GM12873 (cell line): ENCODE data around the gene ANP32A.

Source experiments
- TF ChIP-seq, protein P1 (sequence below): IDR thresholded peaks from 2 replicates; pipeline ENCODE4 v1.5.1; 2012; ENCODE audit warnings: low read depth, mild to moderate bottlenecking, moderate library complexity, low read length, control low read depth; ENCODE audit not compliant: insufficient read depth; ENCODE audit errors: missing control alignments

The ANP32A gene

DNA sequence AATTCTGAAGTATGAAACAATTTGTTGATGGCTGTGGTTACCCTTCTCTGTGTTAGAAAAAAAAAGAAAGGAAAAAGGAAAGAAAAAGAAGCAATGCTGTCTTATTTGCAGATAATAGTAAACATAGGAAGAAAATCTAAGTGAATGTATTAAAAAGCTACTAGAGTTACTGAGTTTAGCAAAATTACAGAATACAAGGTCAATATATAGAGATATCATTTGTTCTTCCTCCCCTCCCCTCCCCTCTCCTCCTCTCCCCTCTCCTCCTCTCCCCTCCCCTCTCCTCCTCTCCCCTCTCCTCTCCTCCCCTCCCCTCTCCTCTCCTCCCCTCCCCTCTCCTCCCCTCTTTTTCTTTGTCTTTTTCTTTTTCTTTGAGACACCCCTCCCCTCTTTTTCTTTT is 69.1 kb downstream of the ANP32A start:
- TF ChIP-seq, protein P1, sequence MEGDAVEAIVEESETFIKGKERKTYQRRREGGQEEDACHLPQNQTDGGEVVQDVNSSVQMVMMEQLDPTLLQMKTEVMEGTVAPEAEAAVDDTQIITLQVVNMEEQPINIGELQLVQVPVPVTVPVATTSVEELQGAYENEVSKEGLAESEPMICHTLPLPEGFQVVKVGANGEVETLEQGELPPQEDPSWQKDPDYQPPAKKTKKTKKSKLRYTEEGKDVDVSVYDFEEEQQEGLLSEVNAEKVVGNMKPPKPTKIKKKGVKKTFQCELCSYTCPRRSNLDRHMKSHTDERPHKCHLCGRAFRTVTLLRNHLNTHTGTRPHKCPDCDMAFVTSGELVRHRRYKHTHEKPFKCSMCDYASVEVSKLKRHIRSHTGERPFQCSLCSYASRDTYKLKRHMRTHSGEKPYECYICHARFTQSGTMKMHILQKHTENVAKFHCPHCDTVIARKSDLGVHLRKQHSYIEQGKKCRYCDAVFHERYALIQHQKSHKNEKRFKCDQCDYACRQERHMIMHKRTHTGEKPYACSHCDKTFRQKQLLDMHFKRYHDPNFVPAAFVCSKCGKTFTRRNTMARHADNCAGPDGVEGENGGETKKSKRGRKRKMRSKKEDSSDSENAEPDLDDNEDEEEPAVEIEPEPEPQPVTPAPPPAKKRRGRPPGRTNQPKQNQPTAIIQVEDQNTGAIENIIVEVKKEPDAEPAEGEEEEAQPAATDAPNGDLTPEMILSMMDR, result no peak

DNA sequence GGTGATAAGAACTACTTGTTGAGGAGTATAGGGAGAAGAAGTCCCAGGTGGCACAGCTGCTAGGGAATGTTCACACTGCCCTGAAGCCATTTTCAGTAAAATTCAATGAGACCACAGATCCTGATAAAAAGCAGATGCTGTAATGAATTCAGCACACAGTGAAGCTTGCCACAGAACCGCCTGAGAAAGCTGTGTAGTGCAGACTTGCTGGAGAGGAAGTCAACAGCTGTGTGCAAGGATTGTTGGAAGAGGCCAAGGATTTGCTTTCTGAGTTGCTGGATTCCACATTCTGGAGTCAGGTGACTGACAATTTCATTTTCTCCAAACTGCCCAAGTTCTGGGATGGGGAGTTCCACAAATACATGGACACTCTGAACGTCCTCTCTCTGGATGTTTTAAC is 70.9 kb downstream of the ANP32A start:
- TF ChIP-seq, protein P1, result no peak

DNA sequence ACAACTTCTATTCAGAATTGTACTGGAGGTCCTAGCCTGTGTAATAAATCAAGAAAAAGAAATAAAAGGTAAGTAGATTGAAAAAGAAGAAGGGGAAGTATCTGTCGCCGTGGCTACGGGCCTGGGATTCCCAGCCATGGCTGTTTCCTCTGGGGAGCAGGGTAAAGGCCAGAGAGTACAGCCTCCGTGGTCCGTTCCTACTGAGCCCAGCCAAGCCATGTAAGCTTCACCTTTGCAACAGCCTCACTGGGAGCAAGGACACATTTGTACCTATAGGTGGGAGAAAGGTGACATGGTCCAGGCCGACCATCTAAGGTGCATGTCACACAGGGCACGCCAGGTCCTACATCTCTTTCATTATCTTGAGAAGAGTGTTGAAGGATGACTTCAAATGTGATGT is 71.3 kb downstream of the ANP32A start:
- TF ChIP-seq, protein P1, result no peak

DNA sequence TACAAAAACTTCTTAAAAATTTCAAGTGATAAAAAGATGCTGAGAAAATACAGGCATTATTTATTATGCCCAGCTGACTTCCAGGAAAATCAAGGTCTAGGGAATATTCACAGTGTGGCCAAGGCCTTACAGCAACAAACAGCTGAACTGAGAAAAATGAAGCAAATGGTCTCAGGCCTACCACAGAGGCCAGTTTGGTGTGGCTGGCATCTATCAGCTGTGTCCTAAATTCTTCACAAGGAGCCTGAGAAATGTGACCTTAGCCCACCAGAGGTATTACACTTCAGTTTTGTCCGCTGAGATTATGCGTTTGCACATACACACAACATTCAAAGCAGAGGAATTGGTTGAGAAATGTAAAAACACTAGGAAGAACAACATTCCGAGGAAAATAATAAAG is 77.4 kb downstream of the ANP32A start:
- TF ChIP-seq, protein P1, result no peak

DNA sequence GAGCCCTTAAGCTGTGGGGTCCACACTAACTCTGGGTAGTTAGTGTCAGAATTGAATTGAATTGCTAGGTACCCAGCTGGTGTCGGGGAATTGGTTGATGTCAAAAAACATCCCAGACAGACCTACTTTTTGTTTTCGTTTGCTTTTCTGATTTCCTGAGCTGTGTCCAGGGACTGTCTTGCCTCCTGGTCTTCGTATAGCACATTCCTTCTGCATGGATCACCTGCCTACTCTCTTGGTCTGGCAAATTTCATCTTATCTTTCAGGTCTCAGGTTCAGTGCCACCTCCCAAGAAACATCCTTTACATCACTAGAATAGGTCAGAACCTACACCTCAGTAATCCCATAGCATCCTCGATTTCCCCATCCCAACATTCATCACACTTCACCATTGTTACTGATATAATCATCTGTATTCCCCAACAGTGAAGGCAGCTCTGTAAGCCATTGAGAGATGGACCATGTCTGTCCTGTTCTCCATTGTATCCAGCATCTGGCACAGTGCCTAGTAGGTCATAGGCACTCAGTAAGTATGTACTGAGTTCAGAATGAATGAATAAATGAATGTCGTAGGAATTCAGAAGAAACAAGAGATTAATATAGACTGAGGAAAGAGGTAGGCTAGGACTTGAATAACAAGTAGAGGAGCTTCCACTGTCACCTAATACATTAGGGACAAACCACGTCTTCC is 81.2 kb downstream of the ANP32A start:
- TF ChIP-seq, protein P1, result no peak

DNA sequence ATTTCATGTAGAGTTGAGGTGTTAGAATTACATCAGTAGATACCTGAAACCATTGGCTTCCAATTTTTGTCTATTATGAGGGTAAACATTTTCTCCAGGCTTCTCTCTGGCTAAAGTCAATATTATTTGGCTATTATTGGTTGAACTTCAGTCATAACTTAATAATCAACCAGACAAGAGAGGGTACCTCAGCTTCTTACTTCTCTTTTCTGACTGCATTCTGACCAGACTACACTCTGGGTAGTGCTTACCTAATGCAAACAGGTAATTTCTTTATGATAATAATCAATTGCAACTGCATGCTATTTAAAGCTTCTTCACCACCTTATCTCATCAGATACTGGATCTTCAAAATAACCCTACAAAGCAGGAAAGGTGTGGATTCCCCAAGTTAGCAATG is 85.1 kb downstream of the ANP32A start:
- TF ChIP-seq, protein P1, result no peak

DNA sequence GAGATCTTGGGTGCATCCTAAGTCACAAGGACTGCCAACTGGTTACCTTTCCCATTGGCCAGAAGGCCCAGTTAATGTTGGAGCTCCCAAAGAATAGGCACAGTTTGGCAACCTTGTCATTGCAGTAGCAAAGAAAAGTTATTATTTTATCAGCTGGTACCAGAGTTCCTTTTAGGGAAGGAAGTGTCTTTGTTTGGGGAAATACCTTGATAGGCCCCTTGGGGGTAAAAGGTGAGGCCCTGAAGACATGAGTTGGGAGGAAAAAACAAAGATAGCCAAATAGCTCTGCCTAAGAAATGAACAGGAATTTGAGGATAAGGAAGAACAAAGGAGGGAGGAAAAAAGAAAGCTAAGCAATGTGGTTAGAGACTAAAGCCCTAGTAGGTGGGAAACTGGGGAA is 85.8 kb downstream of the ANP32A start:
- TF ChIP-seq, protein P1, result no peak
